Fibroblast of skin of back (primary cell): ENCODE results near the gene CLEC10A.
"Not testable (repeated sequence)": the region's sequence is repeated elsewhere in the genome, so short reads cannot be mapped to it uniquely, and the experiment has no call there.

Experiments
- DNase-seq: peaks from one replicate; pipeline ENCODE4 v3.0.0-alpha.2; 2013

The CLEC10A gene

DNA sequence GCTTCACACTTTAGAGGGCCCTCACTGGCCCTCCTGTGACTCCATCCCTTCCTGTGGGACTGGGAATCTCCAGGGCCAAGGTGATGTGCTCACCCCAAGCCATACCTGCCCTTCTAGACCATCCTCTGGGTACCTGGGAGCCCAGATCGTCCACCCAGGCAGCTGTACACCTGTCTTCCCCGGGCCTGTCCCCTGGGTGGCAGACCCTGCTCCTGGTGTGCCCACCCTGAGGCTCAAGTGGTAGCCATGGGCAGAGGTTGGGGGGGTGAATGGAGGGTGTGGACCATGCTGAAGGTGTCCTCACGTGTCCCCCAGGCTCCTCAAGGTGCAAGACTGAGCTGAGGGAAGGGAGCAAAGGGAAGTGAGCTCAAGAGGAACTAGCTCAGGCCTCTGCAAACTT, 9.3 kb downstream of the CLEC10A start:
- no peak for DNase-seq

DNA sequence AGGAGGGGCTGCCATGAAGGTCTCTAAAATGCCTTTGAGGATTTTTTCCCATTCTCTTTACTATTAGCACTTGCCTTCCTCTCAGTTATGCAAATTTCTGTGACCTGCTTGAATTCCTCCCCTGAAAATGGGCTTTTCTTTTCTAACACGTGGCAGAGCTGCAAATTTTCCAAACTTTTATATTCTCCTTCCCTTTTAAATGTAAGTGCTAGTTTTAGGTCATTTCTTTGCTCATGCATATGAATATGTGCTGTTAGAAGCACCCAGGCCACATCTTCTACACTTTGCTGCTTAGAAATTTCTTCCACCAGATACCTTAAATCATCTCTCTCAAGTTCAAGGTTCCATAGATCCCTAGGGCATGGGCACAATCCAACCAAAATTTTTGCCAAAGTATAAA, 11.8 kb downstream of the CLEC10A start:
- no peak for DNase-seq

DNA sequence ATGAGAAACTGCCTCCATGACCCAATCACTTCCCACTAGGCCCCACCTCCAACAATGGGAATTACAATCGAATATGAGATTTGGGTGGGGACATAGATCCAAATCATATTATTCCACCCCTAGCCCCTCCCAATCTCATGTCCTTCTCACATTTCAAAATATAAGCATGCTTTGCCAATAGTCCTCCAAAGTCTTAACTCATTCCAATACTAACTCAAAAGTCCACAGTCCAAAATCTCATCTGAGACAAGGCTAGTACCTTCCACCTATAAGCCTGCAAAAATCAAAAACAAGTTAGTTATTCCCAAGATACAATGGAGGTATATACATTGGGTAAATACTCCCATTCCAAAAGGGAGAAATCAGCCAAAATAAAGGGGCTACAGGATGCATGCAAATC, 12.9 kb downstream of the CLEC10A start:
- DNase-seq: no peak

DNA sequence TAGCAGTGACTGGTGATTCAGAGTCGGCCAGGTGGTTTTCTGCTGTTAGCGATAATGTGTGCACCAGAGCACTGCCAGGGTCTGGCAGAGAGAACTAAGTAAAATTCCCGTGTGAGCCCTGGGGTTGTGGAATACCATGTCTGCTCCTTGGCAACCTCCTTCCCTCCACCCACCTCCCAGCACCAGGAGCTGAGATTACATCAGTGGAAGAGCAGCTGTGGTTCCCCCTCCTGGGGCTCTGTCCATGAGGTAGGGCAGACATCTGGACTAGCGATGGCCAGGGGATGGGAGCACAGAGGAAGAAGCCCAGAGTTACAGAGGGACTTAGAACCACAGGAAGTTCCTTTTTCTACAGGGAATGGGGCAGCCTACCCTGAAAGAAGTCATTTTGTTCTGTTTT, 15.8 kb downstream of the CLEC10A start:
- DNase-seq: no peak

DNA sequence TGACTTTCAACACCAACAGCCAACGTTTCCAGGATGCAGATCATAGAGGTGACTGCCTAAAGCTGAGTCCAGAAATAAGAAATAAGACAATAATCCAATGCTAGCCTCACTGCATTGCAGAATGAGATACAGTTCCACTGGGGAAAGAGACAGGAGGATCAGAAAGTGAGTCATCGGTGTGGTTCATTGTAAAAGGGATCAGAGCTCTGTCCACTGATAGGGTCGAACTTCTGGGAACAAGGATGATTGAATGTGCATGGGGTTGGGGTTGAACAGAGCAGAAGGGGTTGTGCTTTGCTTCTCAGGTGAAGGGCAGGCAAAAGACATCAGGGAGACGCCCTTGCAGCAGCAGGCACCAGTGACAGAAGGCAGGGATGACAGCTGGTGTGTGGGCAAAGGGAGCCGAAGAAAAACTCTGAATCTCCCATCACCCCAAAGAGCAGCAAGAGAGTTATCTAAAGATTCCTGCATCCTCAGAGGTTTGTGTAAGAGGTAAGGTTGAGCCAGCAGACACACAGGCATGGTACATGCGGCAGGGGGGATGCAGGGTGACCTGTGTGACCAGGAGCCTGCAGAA, 16.4 kb downstream of the CLEC10A start:
- no peak for DNase-seq

DNA sequence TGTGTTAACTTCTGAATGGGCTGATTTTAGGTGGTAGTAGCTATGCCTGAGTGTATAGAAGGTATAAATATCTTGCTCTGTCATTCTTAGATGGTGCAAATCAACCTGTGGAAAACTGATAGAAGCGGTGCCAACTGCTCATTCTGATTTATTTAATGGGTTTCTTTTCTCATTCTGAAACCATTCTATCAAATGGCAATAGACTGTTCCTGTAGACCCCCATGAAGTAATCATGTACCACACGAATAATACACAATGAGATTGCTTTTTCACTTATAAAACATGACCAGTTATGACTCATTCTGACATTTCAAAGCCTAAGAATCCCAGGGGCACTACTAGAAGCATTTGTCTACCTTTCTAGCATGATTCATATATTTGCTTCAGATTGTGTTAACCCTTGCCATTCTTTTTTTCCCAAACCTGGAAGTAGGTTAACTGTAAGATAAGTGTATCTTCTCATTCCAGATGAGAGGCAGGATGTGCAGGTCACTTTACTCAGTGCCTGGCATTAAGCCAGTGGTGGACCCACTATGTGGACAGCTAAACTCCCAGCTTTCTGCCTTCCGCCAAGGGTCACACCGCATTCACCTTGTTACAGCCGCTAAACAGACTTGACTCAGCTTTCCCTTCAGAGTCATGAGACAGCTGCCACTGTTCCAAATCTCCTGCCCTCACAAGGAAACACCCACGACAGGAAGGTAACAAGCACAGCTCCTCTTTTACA, 19.7 kb downstream of the CLEC10A start:
- peak; percentile 32 for DNase-seq

DNA sequence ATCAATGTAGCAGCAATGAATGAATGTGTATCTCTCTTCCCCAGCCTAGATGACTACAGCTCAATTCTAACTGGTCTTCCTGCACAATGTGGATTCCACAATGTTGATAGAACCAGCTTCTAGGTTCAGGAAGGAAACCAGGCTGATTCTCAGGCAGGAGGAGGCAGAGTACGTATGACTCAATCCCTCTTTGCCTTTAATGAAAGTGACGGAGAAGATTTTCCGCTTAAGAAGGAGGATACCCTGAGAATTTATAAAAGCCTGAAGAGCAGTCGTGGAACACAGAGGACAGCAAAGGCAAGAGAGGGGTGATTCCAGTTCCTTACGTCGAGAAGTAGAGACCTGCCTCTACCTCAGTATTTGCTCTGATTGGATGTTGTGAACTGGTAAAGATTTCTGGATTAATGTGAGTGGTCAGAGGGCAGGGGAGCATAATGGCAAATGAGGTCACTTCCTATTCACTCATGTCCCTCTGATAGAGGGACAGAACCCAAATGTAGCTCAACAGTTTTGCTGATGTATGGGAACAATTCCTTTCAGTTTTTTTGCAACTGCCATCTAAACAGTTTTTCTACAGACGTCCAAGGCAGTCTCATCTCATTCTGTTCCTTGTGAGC, 21.1 kb downstream of the CLEC10A start:
- no peak for DNase-seq

DNA sequence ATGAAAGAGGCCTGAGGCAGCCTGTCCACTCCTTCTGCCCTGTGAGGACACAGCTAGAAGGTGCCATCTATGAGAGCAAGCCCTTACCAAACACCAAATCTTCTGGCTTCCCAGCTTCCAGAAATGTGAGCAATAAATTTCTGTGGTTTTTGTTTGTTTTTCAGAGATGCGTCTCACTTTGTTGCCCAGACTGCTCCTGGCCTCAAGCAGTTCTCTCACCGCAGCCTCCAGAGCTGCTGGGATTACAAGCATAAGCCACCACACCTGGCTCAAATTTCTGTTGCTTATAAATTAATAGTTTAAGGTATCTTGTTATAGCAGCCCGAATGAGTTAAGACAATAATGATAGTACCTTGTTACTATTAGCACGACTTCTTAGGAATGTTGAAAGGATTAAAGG, 23.7 kb downstream of the CLEC10A start:
- DNase-seq: peak; percentile 13

DNA sequence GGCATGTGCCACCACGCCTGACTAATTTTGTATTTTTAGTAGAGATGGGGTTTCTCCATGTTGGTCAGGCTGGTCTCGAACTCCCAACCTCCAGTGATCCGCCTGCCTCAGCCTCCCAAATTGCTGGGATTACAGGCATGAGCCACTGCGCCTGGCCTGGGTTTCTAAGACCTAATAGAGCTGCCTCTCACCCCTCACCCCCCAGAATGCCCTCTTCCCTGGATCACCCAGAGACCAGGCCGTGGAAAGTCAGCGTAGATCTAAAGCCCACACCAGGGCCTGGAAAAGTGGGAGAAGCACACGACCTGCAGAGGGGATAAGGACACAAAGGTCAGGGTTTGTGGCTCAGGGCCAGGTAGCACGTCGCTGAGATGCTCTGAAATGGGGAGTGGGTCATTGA, 29.5 kb downstream of the CLEC10A start:
- not testable (repeated sequence) for DNase-seq

DNA sequence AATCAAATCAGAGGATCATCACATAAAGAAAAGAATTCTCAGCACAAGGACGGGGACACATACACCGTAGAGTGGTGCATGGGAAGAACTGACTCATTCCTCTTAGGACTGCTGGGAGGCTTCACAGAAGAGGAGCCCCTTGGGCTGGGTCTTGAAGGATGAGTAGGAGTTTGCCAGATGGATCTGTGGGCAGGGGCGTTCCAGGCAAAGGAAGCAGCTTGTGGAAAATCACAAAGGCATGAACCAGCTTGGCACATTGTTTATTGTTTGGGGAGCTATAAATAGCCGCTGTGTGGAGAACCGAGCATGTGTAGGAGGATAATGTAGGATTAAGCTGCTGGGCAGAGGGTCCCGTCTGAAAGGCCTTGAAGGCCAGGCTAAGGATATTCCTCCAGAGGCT, 31.1 kb downstream of the CLEC10A start:
- DNase-seq: no peak

DNA sequence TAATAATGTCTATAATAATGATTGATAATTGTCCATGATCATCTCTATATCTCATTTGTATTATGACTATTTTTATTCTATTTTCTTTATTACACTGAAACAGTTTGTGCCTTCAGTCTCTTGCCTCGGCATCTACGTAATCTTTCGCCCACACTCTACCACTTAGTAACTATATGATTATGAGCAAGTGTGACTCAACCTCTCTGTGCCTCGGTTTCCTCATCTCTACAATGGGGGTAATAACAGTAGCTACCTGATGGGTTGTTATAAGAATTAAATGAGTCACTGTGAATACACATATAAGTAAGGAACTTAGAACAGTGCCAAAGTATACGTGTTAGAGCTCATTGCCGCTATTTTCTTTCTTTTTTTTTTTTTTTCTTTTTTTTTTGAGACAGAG, 32.5 kb downstream of the CLEC10A start:
- DNase-seq: no peak

DNA sequence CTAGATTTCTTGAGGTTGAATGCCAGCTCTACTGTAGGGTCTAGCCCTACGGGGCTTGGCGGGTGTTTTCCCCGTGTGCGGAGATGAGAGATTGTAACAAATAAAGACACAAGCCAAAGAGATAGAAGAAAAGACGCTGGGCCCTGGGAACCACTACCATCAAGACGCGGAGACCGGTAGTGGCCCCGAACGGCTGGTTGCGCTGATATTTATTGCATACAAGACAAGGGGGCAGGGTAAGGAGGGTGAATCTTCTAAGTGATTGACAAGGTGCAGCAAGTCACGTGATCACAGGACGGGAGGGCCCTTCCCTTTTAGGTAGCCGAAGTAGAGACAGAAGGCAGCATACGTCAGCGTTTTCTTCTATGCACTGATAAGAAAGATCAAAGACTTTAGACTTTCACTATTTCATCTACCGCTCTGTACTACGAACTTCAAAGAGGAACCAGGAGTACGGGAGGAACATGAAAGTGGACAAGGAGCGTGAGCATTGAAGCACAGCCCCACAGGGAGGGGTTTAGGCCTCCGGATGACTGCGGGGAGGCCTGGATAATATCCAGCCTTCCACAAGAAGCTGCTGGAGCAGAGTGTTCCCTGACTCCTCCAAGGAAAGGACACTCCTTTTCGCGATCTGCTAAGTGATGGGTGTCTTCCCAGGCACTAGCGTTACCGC, 33.2 kb downstream of the CLEC10A start:
- DNase-seq: not testable (repeated sequence)

DNA sequence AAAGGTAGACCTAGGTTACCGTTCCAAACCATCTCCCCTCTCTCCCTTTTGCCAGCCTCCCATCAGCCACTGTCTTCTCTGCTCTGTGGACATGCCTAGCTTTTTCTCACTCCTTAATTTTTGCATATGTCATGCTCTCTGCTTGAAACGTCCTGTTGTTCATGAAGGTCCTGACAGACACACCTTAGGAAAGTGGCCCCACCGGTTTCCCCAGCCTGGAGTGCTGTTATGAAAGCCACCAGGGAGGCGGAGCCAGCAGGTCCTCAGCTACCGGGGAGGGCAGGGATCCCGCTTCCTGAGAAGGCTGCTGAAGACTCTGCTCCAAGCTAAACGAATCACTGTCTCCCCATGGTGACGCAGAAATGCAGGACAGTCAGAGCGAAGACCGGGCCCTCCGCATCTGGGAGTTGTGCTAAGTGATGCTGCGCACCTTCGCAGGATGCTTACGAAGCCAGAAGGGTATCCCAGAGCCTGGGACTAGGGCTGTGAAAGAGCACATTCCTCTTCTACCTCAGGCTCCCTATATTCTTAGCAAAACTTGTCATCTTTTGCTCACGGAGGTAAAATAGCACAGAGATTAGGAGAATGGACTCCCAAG, 33.8 kb downstream of the CLEC10A start:
- DNase-seq: no peak

DNA sequence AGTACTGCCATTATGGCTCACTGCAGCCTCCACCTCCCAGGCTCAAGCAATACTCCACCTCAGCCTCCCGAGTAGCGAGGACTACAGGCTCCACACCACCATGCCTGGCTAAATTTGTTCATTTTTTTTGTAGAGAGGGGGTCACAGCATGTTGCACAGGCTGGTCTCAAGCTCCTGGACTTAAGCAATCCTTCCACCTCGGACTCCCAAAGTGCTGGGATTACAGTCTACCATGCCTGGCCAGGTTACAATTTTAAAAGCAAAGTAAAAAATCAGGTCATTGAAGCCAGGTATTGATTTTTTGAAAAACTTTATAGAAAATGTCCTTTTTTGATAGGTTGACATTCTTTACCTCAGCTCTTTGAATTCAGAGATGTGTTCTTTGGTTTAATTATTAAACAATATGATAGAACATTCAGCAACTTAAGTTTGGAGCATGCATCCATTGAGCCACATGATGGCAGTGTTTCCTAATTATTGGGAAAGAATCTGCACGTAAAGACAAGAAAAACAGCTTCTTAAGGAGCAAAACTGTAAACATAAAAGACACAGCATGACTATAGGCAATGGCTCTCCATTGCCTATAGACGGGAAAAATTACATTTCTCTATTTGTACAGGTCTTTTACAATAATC, 34.4 kb downstream of the CLEC10A start:
- peak; percentile 76 for DNase-seq

DNA sequence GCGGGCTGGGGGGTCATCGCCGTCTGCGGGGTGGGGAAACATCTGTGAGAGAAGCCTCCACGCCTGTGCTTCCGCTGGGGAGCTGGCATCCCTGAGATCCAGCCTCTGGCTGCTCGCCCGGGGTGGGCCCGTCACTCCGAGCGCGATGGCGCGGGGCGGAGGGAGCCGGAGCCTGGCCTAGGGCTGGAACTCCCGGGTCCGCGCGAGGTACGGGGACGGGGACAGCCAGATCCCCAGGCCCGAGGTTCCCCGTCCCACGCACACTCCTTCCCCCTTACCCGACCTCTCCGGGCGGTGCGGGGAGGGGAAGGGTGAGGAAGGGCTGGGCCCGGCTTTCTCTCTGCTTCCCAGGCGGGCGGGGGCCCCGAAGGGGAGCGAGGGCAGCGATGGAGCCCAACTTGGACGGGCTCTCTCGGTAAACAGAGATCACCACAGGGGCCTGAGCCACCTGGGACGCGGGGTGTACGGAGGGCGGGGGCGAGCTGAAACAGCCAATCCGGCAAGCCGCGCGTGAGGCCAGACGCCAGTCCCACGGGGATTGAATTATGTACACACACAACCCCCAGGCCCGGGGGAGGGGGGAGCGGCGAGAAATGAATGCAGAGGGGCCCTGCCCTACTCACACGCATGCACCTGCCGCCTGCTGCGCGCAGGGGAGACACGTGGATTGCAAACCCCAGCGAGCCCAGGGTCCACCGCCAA, 36.4 kb downstream of the CLEC10A start, which contains the start of gene SLC16A11:
Gene SLC16A11 (minus strand): TSS at position 596 of the 702 bp plus-strand sequence. CDS start 579 bp downstream, at position 17.
- peak; percentile 51 for DNase-seq

DNA sequence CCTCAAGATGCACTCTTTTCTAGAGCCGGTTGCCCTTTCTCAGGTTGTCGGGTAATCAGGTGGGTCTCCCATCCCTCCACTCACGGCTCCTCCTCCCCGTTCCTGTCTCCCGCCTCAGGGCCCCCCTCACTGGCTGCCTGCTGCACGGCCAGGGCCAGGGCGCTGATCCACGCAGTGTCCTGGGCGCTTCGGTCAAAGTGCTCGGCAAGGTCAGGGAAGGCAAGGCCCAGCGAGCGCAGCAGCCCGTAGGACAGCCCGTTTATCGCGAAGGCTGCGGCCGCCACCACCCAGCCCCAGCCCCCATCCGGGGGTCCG, 36.9 kb downstream of the CLEC10A start:
- DNase-seq: no peak

DNA sequence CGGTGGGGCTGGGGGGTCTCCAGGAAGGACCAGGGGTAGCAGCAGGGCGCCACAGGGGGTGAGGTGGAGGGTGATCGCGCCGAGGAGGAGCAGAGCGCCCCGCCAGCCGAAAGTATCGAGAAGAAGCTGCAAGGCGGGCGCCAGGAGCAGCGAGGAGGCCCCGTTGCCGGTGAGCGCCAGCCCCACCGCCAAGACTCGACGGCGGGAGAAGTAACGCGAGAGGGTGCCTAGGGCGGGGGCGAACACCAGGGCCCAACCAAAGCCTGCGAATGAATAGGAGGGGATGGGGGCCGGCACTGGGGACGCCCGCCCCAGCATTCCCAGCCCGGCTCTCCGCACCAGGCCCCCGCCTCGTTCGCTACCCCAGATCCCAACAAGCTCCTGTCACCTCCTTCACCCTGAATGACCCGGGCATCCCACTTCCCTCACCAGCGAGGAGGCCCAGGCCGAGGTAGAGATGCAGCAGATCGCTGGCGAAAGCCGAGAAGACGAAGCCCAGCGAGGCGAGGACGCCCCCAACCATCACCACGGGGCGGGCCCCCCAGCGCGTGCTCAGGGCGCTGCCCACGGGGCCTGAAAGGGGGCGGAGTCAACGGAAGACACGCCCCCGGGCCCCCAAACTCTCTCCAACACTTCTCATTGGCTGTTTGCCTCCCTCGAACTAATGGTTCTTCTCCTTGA, 37.4 kb downstream of the CLEC10A start:
- no peak for DNase-seq

DNA sequence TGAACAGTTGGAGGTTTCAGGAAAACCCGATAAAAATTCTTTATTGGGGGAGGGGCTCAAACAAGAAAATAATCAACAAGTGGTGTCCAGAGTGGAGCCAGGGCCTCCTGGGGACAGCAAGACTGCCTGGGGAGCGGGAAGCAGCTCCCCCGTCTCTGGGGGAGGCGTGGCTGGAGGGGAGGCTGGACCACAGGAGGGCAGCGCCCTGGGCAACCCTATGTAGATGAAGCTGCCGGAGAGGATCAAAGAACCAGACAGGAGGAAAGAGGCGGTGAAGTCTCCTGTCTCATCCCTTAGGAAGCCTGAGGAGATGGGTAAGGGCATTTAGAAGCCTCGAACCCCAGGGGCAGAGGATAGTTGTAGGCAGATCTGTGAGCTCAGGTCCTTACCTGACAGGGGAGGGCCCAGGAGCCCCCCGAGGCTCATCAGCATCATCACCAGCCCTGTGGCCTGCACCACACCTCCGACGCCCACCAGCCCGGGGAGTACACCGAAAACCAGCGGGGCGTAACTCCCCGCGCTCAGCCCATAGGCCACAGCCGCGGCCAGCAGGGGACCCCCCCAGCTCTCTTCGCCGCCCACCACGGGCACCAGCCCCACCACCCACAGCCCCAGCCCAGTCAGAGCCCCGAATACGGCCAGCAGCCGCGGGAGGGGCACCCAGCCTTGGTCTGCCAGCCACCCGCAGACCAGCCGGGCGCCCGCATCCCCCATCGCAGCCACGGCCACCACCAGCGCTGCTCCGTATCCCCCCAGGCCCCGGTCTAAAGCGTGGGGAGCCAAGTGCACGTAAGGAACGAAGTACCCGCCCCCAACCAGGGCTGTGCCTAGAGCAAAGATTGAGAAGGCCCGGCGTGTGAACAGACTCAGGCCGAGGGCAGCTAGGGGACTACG, 38.2 kb downstream of the CLEC10A start:
- no peak for DNase-seq

DNA sequence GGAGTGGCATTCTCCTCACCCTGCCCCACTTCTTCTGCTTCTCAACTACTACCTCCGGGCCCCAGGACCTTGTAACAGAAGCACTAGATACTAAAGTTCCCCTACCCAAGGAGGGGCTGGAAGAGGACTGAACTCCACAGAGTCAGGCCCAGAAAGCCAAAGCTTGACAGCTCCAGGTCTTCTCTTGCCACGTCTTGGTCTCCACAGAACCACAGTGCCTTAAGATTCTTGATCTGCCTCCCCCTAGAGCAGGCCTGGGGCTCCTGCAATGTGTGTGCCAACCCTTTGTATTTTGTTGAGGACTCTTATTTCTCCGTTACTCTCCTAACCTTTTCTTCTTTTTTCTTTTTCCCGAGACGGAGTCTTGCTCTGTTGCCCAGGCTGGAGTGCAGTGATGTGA, 40.2 kb downstream of the CLEC10A start:
- no peak for DNase-seq
